ENCODE data around the gene FGF9.

The FGF9 gene

DNA sequence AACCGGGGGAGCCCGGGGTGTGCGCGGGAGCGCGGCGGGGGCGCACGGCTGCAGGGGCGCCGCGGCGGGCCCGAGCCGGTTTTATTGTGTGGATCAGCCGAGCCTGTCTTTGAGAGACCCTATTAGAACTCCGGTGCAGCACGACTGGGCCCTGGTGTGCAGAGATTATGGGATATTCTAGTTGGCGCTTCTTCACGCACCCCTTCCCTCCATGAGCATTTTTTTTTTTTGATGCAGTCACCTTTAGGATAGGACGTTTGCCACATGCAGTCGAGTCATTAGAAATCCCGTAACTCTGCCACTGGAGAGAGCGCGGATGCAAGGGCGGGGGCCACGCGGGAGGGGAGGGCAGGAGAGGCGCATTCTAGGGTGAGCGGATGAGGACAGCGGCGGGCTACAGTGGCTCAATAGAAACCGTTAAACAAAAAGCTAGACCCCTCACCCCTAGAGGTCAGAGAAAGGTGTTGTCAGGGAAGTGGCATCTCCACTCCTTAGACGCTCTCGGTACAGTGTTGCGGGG lies 3.7 kb downstream of the FGF9 start:
- no peak for DNase-seq (ENCODE audit: low spot score)

- DNase-seq (ENCODE audit: low spot score): no peak
These were observed 4.5 kb downstream of the FGF9 start for GRCh38 chr13:21675095-21675991.

DNA sequence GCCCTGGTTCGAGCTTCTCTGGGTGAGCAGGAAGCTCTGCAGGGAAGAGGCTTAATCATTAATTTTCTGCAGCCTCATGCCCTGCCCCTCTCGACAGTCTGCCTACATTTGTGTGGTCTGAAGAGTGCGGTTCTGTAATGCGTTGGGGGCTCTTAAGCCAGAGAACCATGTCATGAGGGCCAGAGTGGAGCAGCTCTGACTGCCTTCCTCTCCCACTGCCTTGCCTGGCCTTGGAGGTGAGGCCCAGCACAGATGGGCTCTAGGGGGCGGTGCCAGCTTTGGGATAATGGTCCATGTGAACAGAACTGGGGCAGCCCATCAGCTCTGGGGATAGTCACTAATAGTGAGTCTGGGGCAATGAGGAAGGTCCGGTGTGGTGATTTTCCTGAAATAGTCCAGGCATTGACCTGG lies 5.7 kb downstream of the FGF9 start:
- DNase-seq (ENCODE audit: low spot score): no peak

DNA sequence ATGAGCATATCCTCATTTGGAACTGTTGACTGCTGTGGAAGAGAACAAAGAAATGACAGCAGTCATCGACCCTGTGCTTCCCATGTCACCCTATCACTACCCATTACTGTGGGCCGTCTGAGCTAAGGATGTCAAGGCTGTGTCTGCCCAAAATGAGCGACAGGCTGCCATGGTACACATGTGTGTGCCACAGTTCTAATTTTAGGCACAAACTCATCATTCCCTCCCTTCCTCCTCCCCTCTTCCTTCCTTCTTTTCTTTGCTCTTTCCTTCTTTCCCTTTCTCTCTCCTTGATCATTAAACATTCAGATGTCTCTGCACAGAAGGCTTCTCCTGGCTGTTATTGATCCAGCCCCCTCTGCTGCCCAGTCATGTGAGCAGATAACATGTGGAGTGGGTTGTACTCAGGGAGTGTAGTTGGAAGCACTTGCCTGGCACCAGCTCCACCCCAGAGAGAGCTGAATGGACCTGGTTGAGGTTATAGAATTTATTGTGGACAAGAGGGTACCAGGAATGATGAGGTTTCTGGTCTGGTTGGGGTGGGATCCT lies 6.3 kb downstream of the FGF9 start:
- no peak for DNase-seq (ENCODE audit: low spot score)

DNA sequence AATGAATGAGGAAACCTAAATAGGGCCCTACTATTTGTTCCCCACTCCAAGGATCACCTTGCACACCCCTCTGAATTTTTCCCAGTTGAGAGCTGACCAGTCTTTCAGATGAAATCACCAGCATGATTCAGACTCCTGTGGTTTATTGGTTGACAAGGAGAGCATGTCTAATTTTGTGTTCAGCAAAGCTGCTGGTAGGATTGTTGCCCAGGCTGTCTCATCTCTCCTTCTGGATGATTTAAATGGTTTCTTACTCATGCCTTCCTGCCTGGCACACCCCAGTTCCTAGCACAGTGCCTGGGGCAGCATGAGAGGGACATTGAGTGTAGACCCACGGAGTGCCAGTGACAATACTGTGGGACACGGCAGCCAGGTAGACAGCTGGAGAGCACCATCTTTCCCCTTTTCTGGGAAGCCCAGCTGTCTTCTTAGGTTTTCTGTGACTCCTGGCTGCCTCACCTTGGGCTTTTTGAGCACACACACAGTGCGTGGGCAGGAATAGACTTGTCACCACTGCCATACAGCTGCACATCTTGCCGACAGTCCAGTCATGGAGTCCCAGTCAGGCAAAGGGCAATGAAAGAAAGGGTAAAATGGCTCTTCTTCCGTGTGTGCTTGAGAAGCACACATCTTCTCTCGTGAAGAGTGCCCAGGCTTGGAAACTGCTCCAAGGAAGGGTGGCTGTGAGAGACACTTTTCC lies 12.3 kb downstream of the FGF9 start:
- no peak for DNase-seq (ENCODE audit: low spot score)

DNA sequence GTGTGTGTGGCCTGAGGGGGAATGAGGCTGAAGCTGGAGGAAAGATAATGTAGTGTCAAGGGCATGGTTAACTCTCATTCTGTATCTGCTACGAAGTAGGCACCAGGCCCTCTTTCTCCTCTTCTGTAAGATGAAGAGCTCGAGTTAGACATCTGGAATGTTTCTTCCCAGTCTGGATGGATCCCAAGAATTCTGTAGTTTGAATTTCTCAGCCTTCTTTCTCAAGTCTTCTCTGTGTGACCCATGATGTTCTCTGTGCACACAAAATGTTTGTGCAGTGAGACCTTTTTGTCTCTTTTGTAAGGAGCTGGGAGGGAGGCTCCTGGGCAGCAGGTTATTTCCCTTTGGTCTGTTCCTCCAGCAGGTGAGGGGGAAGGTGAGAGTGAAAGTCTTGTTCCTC lies 13.7 kb downstream of the FGF9 start:
- DNase-seq (ENCODE audit: low spot score): no peak

DNA sequence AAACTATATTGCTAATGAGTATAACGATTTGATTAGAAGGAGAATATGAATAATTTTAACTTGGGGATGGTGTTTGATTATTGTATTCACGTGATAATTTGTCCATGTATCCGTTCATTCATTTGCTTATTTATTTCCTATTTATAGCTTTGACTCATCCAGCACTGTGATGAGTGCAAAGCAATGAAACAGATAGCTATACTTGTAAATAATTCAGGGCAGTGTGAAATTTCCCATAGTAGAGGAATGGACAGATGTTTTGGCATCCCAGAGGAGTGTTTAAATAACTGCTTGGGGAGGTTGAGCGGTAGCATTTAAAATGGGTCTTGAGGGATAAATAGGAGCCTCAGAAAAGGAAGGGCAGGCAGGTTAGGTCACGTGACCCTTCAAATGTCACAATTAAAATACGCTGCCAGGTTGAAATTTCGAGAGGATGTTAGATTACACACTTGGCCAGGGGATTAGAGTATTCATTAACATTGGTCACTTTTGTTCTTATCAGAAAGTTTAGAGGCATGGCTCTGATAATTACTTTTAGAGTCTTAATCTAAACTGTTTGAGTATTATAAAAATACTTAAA lies 14.7 kb downstream of the FGF9 start:
- no peak for DNase-seq (ENCODE audit: low spot score)

- DNase-seq (ENCODE audit: low spot score): no peak
These were observed 16.0 kb downstream of the FGF9 start for GRCh38 chr13:21686751-21687391.

GRCh38 chr13:21688056-21688455 lies 17.2 kb downstream of the FGF9 start:
- DNase-seq (ENCODE audit: low spot score): no peak

DNA sequence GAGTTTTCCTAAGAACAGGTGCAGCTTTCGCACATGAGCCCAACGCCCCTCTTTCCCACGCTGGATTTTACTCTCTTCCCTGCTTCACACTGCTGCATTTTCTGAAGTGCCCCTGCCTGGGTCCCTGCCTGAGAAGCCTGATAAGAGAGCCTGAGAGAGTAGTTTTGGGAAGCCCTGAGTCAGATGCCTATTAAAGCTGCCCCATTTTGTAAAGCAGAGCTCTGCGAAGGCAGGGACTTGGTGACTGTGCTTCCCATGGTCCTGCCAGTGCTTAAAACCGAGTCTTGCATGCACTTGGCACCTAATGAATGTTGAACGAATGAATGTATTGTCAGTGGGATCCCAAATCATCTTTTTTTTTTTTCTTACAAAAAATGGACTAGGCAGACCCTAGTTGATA lies 18.2 kb downstream of the FGF9 start:
- DNase-seq (ENCODE audit: low spot score): no peak

DNA sequence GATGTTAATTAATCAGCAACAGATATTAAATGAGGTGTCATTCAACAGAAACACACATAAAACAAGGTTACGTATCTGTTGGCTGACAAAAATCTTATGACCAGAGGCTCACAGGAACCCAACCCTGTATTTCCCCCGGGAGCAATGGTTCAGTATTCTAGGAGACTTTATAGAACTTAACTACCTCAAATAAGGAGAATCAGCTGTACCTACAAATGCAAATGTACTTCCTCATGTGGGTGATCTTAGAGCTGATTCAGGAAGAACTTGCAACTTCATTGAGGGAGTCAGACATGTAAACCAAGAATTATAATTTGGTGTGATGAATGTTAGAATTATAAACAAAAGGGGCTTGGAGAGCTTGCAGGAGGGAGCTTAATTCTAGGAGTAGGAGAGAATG lies 20.1 kb downstream of the FGF9 start:
- no peak for DNase-seq (ENCODE audit: low spot score)

- DNase-seq (ENCODE audit: low spot score): no peak
These were observed 20.6 kb downstream of the FGF9 start for GRCh38 chr13:21691500-21691899.

- no peak for DNase-seq (ENCODE audit: low spot score)
These were observed 21.1 kb downstream of the FGF9 start for GRCh38 chr13:21691928-21692327.

DNA sequence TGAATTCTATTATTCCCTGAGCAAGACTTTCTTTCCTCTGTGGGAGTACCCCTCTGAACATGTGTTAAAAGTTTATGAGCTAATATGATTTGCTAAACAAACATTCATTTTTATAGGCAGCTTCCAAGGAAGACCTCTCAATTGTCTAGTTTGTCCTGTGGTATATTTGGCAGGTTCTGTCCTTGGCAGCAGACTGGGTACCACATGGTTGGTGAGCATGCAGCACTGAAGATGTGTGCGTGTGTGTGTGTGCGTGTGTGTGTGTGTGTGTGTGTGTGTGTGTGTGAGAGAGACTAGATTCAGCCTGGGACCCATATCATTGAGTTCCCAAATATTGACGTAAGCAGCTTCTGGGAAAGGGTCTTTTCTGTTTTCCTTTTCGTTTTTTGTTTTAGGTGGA lies 24.0 kb downstream of the FGF9 start:
- DNase-seq (ENCODE audit: low spot score): no peak

DNA sequence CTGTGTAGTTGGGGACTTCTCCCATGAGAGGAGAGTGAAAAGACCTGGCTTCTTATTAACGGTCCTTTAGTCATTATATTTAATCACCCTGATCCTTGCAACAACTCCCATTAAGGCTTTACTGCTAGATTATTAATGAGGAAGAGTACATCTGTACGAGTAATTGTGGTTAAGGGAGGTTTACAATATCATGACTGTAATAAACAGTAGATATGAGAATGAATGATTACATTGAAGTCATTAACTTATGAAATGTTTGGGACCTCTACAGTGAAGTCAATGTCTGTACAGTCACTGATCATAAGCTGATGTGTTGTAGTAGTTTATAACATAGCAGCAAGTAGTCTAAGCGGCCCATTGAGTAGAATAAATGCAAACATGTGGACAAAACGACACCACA lies 24.7 kb downstream of the FGF9 start:
- DNase-seq (ENCODE audit: low spot score): no peak

GRCh38 chr13:21696865-21697448 lies 26.1 kb downstream of the FGF9 start:
- DNase-seq (ENCODE audit: low spot score): no peak

GRCh38 chr13:21698817-21699679 lies 28.2 kb downstream of the FGF9 start:
- no peak for DNase-seq (ENCODE audit: low spot score)

GRCh38 chr13:21701460-21701859 lies 30.6 kb downstream of the FGF9 start:
- DNase-seq (ENCODE audit: low spot score): no peak

DNA sequence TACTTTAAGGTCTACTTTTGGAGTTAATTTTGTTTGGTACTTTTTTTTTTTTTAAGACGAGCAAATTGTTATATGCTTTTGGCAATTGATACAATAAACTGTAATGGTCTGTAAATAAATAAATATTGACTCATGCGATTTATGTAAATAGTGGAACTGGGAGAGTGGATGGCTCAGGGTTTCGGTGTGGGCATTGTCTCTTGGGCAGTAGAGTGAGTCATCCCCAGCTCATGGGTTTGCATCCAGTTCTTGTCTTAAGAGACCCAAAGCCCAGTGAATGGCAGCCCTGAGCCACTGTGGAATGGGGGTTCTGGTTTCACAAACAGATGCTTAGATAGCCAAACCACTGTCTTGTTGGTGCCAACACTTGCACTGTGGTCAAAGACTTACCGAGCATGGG lies 33.0 kb downstream of the FGF9 start:
- DNase-seq (ENCODE audit: low spot score): no peak

DNA sequence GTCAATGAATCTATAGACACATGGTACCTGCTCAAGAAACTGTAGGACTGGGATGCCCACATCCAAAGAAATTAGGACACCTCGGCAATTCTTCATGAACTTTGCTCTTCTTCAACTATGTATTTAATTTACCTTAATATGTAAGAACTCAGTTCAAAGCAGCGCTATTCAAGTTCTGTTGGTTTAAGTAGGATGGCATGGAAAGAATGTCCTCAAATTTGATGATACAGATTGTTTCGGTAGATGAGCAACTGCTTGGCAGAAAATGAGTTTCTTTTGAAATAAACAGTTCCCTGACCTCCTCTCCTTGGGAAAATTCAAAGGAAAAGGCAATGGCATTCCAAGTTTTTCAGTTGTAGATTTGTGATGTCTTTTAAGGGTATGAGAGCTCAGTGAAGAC lies 36.7 kb downstream of the FGF9 start:
- DNase-seq (ENCODE audit: low spot score): no peak

- no peak for DNase-seq (ENCODE audit: low spot score)
These were observed 38.8 kb downstream of the FGF9 start for GRCh38 chr13:21709697-21710096.
